Measurements from ENCODE around the gene EPC2.
A peak's percentile ranks its signal among the peaks of the same experiment; 100 is the strongest.

Gene EPC2

DNA sequence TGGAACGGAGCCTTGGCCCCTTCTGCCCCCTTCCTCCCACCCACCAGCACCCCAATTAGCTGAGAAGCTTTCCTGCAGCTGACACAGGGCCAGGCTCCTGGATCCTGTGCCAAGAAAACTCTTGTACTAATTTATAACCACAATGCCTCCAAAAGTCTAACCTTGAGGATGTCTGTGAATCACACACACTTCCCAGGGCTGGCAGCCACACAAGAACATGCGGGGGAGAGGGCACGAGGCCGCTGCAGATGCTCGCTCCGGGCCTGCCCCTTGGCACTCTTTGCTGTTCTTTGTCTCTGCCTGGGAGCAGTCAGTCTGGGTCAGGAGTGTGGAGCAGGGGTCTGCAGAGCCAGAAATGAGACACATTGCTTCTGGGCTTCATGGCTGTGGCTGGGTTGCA is 167.8 kb downstream of the EPC2 start:
- no peaks in the 10 kb centered on the region for H3K9me3 ChIP-seq (ENCODE audit: control insufficient read depth in 2 of 2, low read length in 2 of 2)
- H3K36me3 ChIP-seq (ENCODE audit: control insufficient read depth in 2 of 2, insufficient read depth in 2 of 2, low read length in 2 of 2), result no peaks in the 10 kb centered on the region
- no peak overlapping the region for H3K4me3 ChIP-seq (ENCODE audit: low read length in 2 of 2)
- H3K27ac ChIP-seq (ENCODE audit: low read length), result no peak overlapping the region
- H3K27me3 ChIP-seq (ENCODE audit: control insufficient read depth in 1 of 2, insufficient read depth in 2 of 2, low read length in 2 of 2), result no peaks in the 10 kb centered on the region
- peaks cover 7% of the 10 kb centered on the region for H3K4me1 ChIP-seq (ENCODE audit: control insufficient read depth, insufficient read depth, low read length)
- H3K9ac ChIP-seq (ENCODE audit: low read length in 2 of 2), result no peak overlapping the region

DNA sequence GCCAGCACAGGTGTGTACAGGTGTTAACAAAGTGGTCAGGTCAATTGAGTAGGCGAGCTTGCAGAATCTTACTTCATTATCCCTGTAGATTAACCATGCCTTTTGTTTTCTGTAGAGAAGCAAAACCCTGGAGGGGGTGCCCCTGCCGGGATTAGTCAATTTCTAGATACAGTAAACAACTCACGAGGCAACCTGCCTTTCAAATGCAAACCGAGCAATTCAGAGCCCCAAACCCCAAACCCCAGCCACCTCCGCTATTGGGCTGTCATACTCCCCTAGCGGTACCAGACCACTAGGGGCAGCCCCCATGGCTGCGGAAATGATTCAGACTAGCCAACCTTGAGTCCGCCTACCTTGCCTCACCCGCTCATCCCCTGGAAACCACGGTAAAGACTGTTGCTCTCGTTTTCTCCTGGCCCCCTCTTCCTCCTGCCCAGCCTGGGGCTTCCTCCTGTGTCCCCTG is 169.1 kb downstream of the EPC2 start:
- peaks cover 8% of the 10 kb centered on the region for H3K4me1 ChIP-seq (ENCODE audit: control insufficient read depth, insufficient read depth, low read length)
- H3K9me3 ChIP-seq (ENCODE audit: control insufficient read depth in 2 of 2, low read length in 2 of 2), result no peaks in the 10 kb centered on the region
- no peak overlapping the region for H3K4me3 ChIP-seq (ENCODE audit: low read length in 2 of 2)
- no peaks in the 10 kb centered on the region for H3K36me3 ChIP-seq (ENCODE audit: control insufficient read depth in 2 of 2, insufficient read depth in 2 of 2, low read length in 2 of 2)
- H3K27ac ChIP-seq (ENCODE audit: low read length), result no peak overlapping the region
- H3K9ac ChIP-seq (ENCODE audit: low read length in 2 of 2), result no peak overlapping the region
- no peaks in the 10 kb centered on the region for H3K27me3 ChIP-seq (ENCODE audit: control insufficient read depth in 1 of 2, insufficient read depth in 2 of 2, low read length in 2 of 2)

DNA sequence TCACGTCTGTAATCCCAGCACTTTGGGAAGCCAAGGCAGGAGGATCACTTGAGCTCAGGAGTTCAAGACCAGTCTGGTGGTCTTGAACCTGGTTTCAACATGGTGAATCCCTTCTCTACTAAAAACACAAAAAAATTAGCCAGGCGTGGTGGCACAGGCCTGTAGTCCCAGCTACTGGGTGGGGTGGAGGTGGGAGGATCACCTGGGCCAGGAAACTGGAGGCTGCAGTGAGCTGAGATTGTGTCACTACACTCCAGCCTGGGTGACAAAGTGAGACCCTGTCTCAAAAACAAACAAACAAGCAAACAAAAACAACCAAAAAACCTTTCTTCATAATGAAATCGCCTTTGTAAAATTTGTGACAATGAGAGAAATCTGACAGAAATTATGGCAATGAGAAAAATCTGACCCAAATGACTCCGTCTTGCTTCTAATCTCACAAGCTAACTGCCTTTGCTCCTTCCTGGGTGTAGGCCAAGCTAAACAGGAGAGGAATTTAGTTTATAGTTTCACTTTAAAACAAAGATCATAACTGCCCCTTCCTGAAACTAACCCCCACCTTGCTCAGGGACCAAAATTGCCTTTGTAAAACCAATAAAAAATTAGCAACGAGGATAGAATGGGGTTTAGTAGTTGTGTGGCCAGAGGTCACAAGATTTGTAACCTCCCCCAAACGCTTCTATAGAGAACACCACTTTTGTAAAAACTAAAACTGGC is 169.8 kb downstream of the EPC2 start:
- Histone ChIP-seq H3K36me3 (ENCODE audit: control insufficient read depth in 2 of 2, insufficient read depth in 2 of 2, low read length in 2 of 2) (no peaks in the 10 kb centered on the region), H3K4me3 (ENCODE audit: low read length in 2 of 2) (no peak overlapping the region), H3K9ac (ENCODE audit: low read length in 2 of 2) (no peak overlapping the region), H3K27ac (ENCODE audit: low read length) (no peak overlapping the region), H3K27me3 (ENCODE audit: control insufficient read depth in 1 of 2, insufficient read depth in 2 of 2, low read length in 2 of 2) (no peaks in the 10 kb centered on the region), H3K4me1 (ENCODE audit: control insufficient read depth, insufficient read depth, low read length) (peaks cover 8% of the 10 kb centered on the region), H3K9me3 (ENCODE audit: control insufficient read depth in 2 of 2, low read length in 2 of 2) (no peaks in the 10 kb centered on the region)

DNA sequence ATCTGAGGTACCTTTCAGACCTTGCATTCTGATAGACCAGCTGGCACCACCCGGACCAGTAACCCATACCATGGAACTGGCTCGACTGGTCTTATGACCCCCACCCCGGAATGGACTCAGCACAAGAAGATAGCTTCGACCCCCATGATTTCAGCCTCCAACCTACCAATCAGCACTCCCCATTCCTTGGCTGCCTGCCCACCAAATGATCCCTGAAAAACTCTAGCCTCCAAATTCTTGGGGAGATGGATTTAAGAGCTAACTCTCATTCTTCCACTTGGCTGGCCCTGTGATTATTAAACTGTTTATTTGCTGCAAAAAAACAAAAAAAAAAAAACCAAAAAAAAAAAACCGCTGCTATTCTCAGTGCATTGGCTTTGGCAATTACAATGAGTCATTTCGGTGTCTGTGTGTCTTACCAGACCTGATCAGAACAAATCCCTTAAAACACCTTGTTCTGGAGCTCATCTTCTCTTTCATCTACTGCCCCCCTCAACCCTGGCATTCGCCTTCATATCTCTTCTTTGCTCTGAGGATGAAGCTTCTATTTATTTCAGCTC is 170.4 kb downstream of the EPC2 start:
- no peaks in the 10 kb centered on the region for H3K36me3 ChIP-seq (ENCODE audit: control insufficient read depth in 2 of 2, insufficient read depth in 2 of 2, low read length in 2 of 2)
- no peaks in the 10 kb centered on the region for H3K9me3 ChIP-seq (ENCODE audit: control insufficient read depth in 2 of 2, low read length in 2 of 2)
- H3K27me3 ChIP-seq (ENCODE audit: control insufficient read depth in 1 of 2, insufficient read depth in 2 of 2, low read length in 2 of 2), result no peaks in the 10 kb centered on the region
- peaks cover 8% of the 10 kb centered on the region for H3K4me1 ChIP-seq (ENCODE audit: control insufficient read depth, insufficient read depth, low read length)
- H3K4me3 ChIP-seq (ENCODE audit: low read length in 2 of 2), result no peak overlapping the region
- no peak overlapping the region for H3K9ac ChIP-seq (ENCODE audit: low read length in 2 of 2)
- no peak overlapping the region for H3K27ac ChIP-seq (ENCODE audit: low read length)

DNA sequence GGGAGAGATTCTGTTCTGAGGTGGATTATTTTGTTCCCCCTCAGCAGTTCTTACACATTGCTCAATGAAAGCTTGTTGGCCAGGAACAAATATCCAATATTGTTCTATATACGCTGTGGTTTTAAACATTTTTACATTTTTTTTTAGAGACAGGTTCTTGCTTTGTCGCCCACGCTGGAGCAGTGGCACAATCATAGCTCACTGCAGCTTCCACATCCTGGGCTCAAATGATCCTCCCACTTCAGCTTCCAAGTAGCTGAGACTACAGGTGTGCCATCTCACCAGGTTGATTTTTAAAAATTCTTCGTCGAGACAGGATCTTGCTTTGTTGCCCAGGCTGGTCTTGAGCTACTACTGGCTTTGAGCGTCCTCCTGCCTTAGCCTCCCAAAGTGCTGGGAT is 171.6 kb downstream of the EPC2 start:
- Histone ChIP-seq H3K9me3 (ENCODE audit: control insufficient read depth in 2 of 2, low read length in 2 of 2) (no peaks in the 10 kb centered on the region), H3K9ac (ENCODE audit: low read length in 2 of 2) (no peak overlapping the region), H3K36me3 (ENCODE audit: control insufficient read depth in 2 of 2, insufficient read depth in 2 of 2, low read length in 2 of 2) (no peaks in the 10 kb centered on the region), H3K4me1 (ENCODE audit: control insufficient read depth, insufficient read depth, low read length) (peaks cover 8% of the 10 kb centered on the region), H3K4me3 (ENCODE audit: low read length in 2 of 2) (no peak overlapping the region), H3K27ac (ENCODE audit: low read length) (no peak overlapping the region), H3K27me3 (ENCODE audit: control insufficient read depth in 1 of 2, insufficient read depth in 2 of 2, low read length in 2 of 2) (no peaks in the 10 kb centered on the region)

DNA sequence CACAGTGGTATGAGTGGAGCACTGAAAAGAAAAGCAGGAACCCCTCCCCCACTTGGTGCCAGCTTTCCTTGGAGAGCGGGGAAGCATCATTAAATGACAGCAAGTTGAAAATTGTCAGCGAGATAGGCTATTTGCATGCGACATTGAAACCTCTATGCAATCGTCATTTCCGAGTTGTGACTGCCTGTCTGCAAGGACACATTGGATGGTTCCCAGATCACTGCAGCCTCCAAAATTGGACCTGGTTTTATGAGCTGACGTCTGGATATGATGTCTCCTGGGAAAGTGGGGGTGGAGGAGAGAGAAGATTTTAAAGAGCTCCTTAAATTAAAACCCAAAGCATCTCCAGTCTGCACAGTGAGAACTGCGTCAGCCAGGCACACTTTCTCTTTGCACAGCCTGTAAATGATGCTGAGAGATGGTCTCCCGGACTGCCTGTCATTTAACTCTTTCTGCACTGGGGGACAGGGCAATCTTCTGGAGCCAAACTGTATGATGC is 172.7 kb downstream of the EPC2 start:
- Histone ChIP-seq H3K4me1 (ENCODE audit: control insufficient read depth, insufficient read depth, low read length) (peaks cover 8% of the 10 kb centered on the region), H3K9ac (ENCODE audit: low read length in 2 of 2) (peak overlapping the region in 1 of 2 donors; percentile 42), H3K4me3 (ENCODE audit: low read length in 2 of 2) (peak overlapping the region; percentile 58 to 64), H3K36me3 (ENCODE audit: control insufficient read depth in 2 of 2, insufficient read depth in 2 of 2, low read length in 2 of 2) (no peaks in the 10 kb centered on the region), H3K9me3 (ENCODE audit: control insufficient read depth in 2 of 2, low read length in 2 of 2) (no peaks in the 10 kb centered on the region), H3K27me3 (ENCODE audit: control insufficient read depth in 1 of 2, insufficient read depth in 2 of 2, low read length in 2 of 2) (no peaks in the 10 kb centered on the region), H3K27ac (ENCODE audit: low read length) (no peak overlapping the region)

DNA sequence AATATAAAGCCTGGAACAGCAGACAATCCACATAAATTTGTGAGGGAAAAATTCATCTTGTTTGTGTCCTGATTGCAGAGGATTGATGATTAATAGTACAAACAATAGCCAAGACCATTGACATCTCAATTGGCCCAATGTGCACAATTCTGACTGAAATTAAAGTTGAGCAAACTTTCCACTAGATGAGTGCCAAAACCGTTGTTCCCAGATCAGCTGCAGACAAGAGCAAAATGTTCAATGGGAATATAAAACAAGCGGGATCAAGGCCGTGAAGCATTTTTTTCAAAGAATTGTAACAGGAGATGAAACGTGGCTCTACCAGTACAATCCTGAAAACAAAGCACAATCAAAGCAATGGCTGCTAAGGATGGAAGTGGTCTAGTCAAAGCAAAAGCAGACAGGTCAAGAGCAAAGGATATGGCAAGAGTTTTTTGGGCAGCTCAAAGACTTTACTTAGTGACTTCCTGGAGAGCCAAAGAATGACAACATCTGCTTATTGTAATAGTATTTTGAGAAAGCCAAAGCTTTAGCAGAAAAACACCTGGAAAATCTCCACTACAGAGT is 174.6 kb downstream of the EPC2 start:
- H3K4me1 ChIP-seq (ENCODE audit: control insufficient read depth, insufficient read depth, low read length), result peaks cover 8% of the 10 kb centered on the region
- no peaks in the 10 kb centered on the region for H3K36me3 ChIP-seq (ENCODE audit: control insufficient read depth in 2 of 2, insufficient read depth in 2 of 2, low read length in 2 of 2)
- no peak overlapping the region for H3K27ac ChIP-seq (ENCODE audit: low read length)
- no peaks in the 10 kb centered on the region for H3K27me3 ChIP-seq (ENCODE audit: control insufficient read depth in 1 of 2, insufficient read depth in 2 of 2, low read length in 2 of 2)
- no peak overlapping the region for H3K9ac ChIP-seq (ENCODE audit: low read length in 2 of 2)
- H3K9me3 ChIP-seq (ENCODE audit: control insufficient read depth in 2 of 2, low read length in 2 of 2), result no peaks in the 10 kb centered on the region
- H3K4me3 ChIP-seq (ENCODE audit: low read length in 2 of 2), result no peak overlapping the region

DNA sequence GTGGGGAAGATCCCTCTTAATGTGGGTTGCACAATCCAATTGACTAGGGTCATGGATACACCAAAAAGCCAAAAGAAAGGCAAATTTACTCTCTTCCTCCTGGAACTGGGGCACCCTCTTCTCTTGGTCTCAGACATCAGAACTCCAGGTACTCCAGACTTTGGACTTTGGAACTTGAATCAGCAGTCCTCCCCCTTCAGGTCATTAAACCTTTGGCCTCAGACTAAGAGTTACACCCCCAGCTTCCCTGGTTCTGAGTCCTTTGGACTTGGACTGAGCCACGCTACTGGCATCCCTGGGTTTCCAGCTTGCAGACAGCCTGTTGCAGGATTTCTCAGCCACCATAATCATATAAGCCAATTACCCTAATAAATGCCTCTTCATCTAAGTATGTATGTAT is 179.6 kb downstream of the EPC2 start:
- no peaks in the 10 kb centered on the region for H3K4me1 ChIP-seq (ENCODE audit: control insufficient read depth, insufficient read depth, low read length)
- H3K36me3 ChIP-seq (ENCODE audit: control insufficient read depth in 2 of 2, insufficient read depth in 2 of 2, low read length in 2 of 2), result no peaks in the 10 kb centered on the region
- H3K4me3 ChIP-seq (ENCODE audit: low read length in 2 of 2), result no peak overlapping the region
- H3K9ac ChIP-seq (ENCODE audit: low read length in 2 of 2), result no peak overlapping the region
- H3K27me3 ChIP-seq (ENCODE audit: control insufficient read depth in 1 of 2, insufficient read depth in 2 of 2, low read length in 2 of 2), result no peaks in the 10 kb centered on the region
- no peak overlapping the region for H3K27ac ChIP-seq (ENCODE audit: low read length)
- H3K9me3 ChIP-seq (ENCODE audit: control insufficient read depth in 2 of 2, low read length in 2 of 2), result no peaks in the 10 kb centered on the region

DNA sequence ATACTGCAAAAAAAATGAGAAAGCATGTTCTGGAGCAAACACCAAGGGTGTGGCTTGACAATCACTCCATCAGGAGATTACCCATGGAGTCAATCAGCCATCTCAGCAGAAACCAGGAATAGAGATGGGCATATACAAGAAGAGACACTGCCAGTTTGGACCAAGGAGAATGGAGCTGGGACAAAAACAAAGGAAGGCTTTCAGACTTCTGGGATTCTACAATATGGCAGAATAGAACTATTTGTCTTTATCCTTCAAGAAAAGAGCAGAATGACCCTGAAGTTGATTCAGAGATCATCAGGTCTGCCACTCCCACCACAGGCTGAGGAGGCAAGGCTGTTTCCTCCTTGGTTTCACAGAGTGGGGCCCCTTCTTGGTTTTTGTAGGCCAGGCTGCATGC is 182.2 kb downstream of the EPC2 start:
- H3K36me3 ChIP-seq (ENCODE audit: control insufficient read depth in 2 of 2, insufficient read depth in 2 of 2, low read length in 2 of 2), result no peaks in the 10 kb centered on the region
- H3K4me1 ChIP-seq (ENCODE audit: control insufficient read depth, insufficient read depth, low read length), result no peaks in the 10 kb centered on the region
- H3K4me3 ChIP-seq (ENCODE audit: low read length in 2 of 2), result no peak overlapping the region
- no peak overlapping the region for H3K9ac ChIP-seq (ENCODE audit: low read length in 2 of 2)
- no peaks in the 10 kb centered on the region for H3K9me3 ChIP-seq (ENCODE audit: control insufficient read depth in 2 of 2, low read length in 2 of 2)
- no peak overlapping the region for H3K27ac ChIP-seq (ENCODE audit: low read length)
- no peaks in the 10 kb centered on the region for H3K27me3 ChIP-seq (ENCODE audit: control insufficient read depth in 1 of 2, insufficient read depth in 2 of 2, low read length in 2 of 2)

DNA sequence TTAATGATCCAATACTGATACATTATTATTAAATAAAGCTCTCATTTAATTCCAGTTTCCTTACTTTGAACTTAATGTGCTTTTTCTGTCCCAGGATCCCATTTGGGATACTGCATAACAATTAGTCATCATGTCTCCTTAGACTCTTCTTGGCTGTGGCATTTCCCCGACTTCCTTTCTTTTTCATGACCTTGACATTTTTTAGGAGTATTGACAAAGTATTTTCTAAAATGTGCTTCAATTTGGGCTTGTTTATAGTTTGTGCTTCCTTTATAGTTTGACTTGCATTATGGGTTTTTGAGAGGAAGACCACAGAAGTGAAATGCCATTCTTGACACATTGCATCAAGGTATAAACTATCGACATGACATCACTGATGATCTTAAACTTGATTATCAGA is 184.4 kb downstream of the EPC2 start:
- Histone ChIP-seq H3K27ac (ENCODE audit: low read length) (no peak overlapping the region), H3K27me3 (ENCODE audit: control insufficient read depth in 1 of 2, insufficient read depth in 2 of 2, low read length in 2 of 2) (no peaks in the 10 kb centered on the region), H3K36me3 (ENCODE audit: control insufficient read depth in 2 of 2, insufficient read depth in 2 of 2, low read length in 2 of 2) (no peaks in the 10 kb centered on the region), H3K9ac (ENCODE audit: low read length in 2 of 2) (no peak overlapping the region), H3K4me1 (ENCODE audit: control insufficient read depth, insufficient read depth, low read length) (no peaks in the 10 kb centered on the region), H3K4me3 (ENCODE audit: low read length in 2 of 2) (no peak overlapping the region), H3K9me3 (ENCODE audit: control insufficient read depth in 2 of 2, low read length in 2 of 2) (no peaks in the 10 kb centered on the region)

DNA sequence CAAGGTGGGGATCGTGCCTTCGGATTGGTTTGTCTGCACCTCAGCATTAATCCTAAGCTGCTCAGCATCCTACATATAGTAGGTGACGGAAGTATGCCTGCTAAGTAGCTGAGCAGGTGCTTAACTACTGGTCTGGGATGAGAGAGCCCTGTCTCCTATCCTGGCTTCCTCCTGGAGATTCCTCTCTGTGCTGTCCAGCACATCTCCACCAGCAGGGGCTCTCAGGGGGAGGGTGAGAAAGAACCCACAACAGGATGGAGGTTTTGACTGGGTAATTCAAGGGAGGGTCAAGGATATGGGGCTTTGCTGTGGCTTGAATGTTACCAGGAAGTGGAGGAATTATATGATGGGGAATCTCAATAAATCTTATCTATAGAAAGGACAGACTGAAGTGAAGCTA is 185.1 kb downstream of the EPC2 start:
- Histone ChIP-seq H3K27ac (ENCODE audit: low read length) (no peak overlapping the region), H3K9ac (ENCODE audit: low read length in 2 of 2) (no peak overlapping the region), H3K4me1 (ENCODE audit: control insufficient read depth, insufficient read depth, low read length) (no peaks in the 10 kb centered on the region), H3K36me3 (ENCODE audit: control insufficient read depth in 2 of 2, insufficient read depth in 2 of 2, low read length in 2 of 2) (no peaks in the 10 kb centered on the region), H3K27me3 (ENCODE audit: control insufficient read depth in 1 of 2, insufficient read depth in 2 of 2, low read length in 2 of 2) (no peaks in the 10 kb centered on the region), H3K9me3 (ENCODE audit: control insufficient read depth in 2 of 2, low read length in 2 of 2) (no peaks in the 10 kb centered on the region), H3K4me3 (ENCODE audit: low read length in 2 of 2) (no peak overlapping the region)

All from stomach smooth muscle (tissue), 2 donors.